HG03095 (cell line): Measurements from ENCODE around the gene CCL16.
"Not testable (repeated sequence)": the region's sequence is repeated elsewhere in the genome, so short reads cannot be mapped to it uniquely, and the experiment has no call there.

Experiments used
- ATAC-seq: cut with Tn5 transposase; IDR thresholded peaks from one replicate; pipeline ENCODE4 v1.9.1; 2021; ENCODE audit warnings: moderate library complexity; ENCODE audit not compliant: unreplicated experiment

Gene CCL16

DNA sequence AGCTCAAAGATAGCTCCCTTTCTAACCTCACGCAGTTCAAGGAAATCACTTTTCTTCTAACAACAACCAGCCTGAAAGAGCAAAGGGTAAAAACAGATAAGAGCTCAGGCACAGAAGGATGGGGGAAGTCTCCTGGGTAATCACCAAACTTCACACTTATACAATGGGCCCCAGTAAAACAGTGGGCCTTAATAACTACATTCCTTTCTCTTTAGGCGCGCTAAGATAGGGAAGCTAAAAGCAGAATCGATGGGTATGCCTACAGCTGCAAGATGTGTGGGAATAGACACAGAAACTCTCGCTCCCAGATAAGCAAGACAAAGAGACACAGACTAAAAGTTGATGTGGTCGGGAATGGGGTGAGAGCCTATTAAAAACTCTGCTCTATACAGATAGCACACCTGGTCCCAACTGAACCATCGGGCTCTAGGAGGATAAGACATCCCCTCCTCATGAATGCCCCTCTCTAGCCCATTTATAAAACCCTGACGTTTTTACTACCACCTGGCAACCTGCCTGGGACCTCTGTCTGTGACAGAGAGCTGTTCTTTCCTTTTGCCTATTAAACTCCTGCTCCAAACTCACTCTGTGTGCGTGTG lies 38.6 kb downstream of the CCL16 start:
- no peak for ATAC-seq

- not testable (repeated sequence) for ATAC-seq
Measured at GRCh38 chr17:35938492-35938891, 42.8 kb downstream of the CCL16 start.

GRCh38 chr17:35936063-35936462 lies 45.2 kb downstream of the CCL16 start:
- no peak for ATAC-seq

- no peak for ATAC-seq
Measured at GRCh38 chr17:35934760-35935159, 46.5 kb downstream of the CCL16 start.

- no peak for ATAC-seq
Measured at GRCh38 chr17:35932586-35932985, 48.7 kb downstream of the CCL16 start.

DNA sequence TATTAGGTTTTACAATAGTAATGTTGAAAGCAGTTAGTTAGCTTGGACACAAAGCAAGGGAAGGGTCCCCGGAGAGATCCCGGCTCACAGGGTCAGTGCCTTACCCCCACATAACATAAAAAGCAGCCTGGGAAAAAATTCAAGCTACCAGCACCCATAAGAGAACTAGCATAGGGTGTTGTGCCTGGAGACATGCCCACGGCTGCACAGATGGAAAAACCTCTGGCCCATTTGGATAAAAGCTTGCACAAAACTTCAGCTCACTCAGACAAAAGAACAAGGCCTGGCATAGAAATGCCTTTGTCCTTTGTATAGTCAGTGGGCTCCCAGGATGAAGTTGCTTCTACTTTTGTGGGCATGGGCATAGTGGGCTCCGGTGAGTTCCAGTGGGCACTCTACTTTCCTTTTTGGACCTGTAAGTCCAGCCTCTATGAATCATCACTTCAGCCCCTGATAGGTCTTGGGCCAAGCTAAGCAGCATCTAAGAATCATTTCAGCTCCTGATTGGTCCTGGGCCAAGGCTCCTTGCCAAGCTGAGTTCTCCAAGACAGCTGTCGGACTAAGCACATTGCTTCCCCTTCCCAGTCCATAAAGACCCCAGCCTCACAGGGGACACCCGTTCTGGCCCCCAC lies 49.4 kb downstream of the CCL16 start:
- no peak for ATAC-seq

- peak; percentile 66 for ATAC-seq
Measured at GRCh38 chr17:35930211-35931065, 50.9 kb downstream of the CCL16 start, which contains the start of gene RDM1. TSS of gene RDM1 (minus strand) at chr17:35930773. CDS start at chr17:35930727, 46 bp downstream.

DNA sequence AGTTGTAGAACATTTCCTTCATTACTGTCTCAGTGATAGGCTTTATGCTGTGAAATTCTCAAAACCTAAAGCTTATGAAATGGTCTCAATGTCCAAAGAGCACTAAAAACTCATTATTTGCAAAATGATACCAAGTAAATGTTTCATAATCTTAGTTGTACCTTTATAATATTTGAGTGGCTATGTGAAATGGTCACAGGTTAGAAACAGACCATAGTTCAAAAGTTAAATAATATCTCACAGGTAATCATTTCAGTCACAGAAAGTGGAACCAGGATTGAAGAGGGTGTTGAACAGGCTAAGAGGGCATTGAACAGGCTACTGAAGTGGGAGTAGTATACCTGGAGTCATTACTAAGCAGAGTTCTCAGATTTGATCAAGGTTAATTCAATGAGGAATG lies 53.6 kb downstream of the CCL16 start:
- ATAC-seq, result no peak
